Peyer's patch (tissue), 4 donors: ENCODE results near the gene VN1R5. TPM values are rescaled to one million over a fixed set of nuclear protein-coding genes. Genes with fewer than 3 reads are reported as not detected.

Experiments
- DNase-seq, 3 donors: peaks; one replicate each; pipeline ENCODE4 v3.0.0-alpha.2; 2017 to 2019
- H3K27ac ChIP-seq, 4 donors: fragments of 200-600 bp; sonication (generic); one replicate each; pipeline ENCODE4 v1.5.1; 2016 to 2019
- H3K27me3 ChIP-seq, 2 donors: fragments of 200-600 bp; sonication (generic); one replicate each; pipeline ENCODE4 v1.5.1; 2019
- H3K36me3 ChIP-seq, 3 donors: fragments of 200-600 bp; sonication (generic); one replicate each; pipeline ENCODE4 v1.5.1; 2016 to 2019
- H3K4me1 ChIP-seq, 4 donors: fragments of 200-600 bp; sonication (generic); one replicate each; pipeline ENCODE4 v1.5.1; 2016 to 2019
- H3K4me3 ChIP-seq, 4 donors: fragments of 200-600 bp; sonication (generic); 1 replicate in 3 of 4; 2 replicates in 1 of 4; pipeline ENCODE4 v1.5.1; 2016 to 2019; ENCODE audit warnings: mild to moderate bottlenecking in 1 of 4
- H3K9me3 ChIP-seq, 4 donors: fragments of 200-600 bp; sonication (generic); one replicate each; pipeline ENCODE4 v1.5.1; 2016 to 2019; ENCODE audit warnings: mild to moderate bottlenecking in 1 of 4
- CTCF ChIP-seq, 6 experiments: fragments of 450-650 bp in 4 of 6; fragments of 200-600 bp in 2 of 6; sonication (generic) in 1 of 6; IDR thresholded peaks; one replicate each; pipeline ENCODE4 v1.5.1; 2017 to 2019; ENCODE audit warnings: antibody characterized with exemption in 6 of 6, mild to moderate bottlenecking in 3 of 6, moderate library complexity in 1 of 6
- POLR2A ChIP-seq, 2 donors: fragments of 450-650 bp; IDR thresholded peaks; one replicate each; pipeline ENCODE4 v1.5.1; 2017; ENCODE audit warnings: antibody characterized with exemption in 2 of 2, mild to moderate bottlenecking in 2 of 2, moderate library complexity in 2 of 2
- total RNA-seq, 4 donors: library from RNA; depleted of rRNA; stranded (reverse); fragments of >200 nt; gene quantifications; one replicate each; pipeline ENCODE4 v1.1.0, GENCODE V29; 2016

Gene VN1R5
- total RNA-seq, 4 donors from 2014 or later: not detected

GRCh38 chr1:247266053-247266452, 10.2 kb downstream of the VN1R5 start:
- Histone ChIP-seq H3K27ac (no peak overlapping the region), H3K4me3 (no peak overlapping the region), H3K36me3 (no peaks in the 10 kb centered on the region), H3K4me1 (no peaks in the 10 kb centered on the region), H3K9me3 (no peaks in the 10 kb centered on the region), H3K27me3 (no peaks in the 10 kb centered on the region)
- no peak for DNase-seq
- TF ChIP-seq POLR2A (IDR thresholded peaks at IDR 0.05) (no peak), CTCF (IDR thresholded peaks at IDR 0.05) (no peak)

GRCh38 chr1:247268390-247269045, 12.6 kb downstream of the VN1R5 start:
- no peaks in the 10 kb centered on the region for H3K4me1 ChIP-seq
- H3K27me3 ChIP-seq: no peaks in the 10 kb centered on the region
- no peaks in the 10 kb centered on the region for H3K36me3 ChIP-seq
- H3K4me3 ChIP-seq: no peak overlapping the region
- peaks cover 0 to 4% (median 0%) of the 10 kb centered on the region in 4 donors for H3K9me3 ChIP-seq
- no peak overlapping the region for H3K27ac ChIP-seq
- TF ChIP-seq CTCF (IDR thresholded peaks at IDR 0.05) (no peak), POLR2A (IDR thresholded peaks at IDR 0.05) (no peak)
- DNase-seq: no peak

- Histone ChIP-seq H3K9me3 (peaks cover 0 to 4% (median 0%) of the 10 kb centered on the region in 4 donors), H3K4me1 (no peaks in the 10 kb centered on the region), H3K36me3 (no peaks in the 10 kb centered on the region), H3K27me3 (no peaks in the 10 kb centered on the region), H3K4me3 (no peak overlapping the region), H3K27ac (no peak overlapping the region)
- no peak for DNase-seq
- TF ChIP-seq POLR2A (IDR thresholded peaks at IDR 0.05): no peak
- TF ChIP-seq CTCF (IDR thresholded peaks at IDR 0.05): no peak
Measured at GRCh38 chr1:247269133-247269532, 13.3 kb downstream of the VN1R5 start.

- H3K4me3 ChIP-seq: no peak overlapping the region
- H3K9me3 ChIP-seq: peaks cover 0 to 4% (median 0%) of the 10 kb centered on the region in 4 donors
- no peaks in the 10 kb centered on the region for H3K36me3 ChIP-seq
- no peaks in the 10 kb centered on the region for H3K4me1 ChIP-seq
- TF ChIP-seq CTCF (IDR thresholded peaks at IDR 0.05) (no peak), POLR2A (IDR thresholded peaks at IDR 0.05) (no peak)
- H3K27me3 ChIP-seq: no peaks in the 10 kb centered on the region
- no peak for DNase-seq
- H3K27ac ChIP-seq: no peak overlapping the region
Measured at GRCh38 chr1:247270003-247270402, 14.1 kb downstream of the VN1R5 start.

GRCh38 chr1:247273013-247273412, 17.1 kb downstream of the VN1R5 start:
- no peak overlapping the region for H3K4me3 ChIP-seq
- no peaks in the 10 kb centered on the region for H3K27me3 ChIP-seq
- no peak overlapping the region for H3K27ac ChIP-seq
- peaks cover 0 to 4% (median 0%) of the 10 kb centered on the region in 4 donors for H3K9me3 ChIP-seq
- H3K4me1 ChIP-seq: no peaks in the 10 kb centered on the region
- H3K36me3 ChIP-seq: no peaks in the 10 kb centered on the region
- DNase-seq: no peak
- TF ChIP-seq CTCF (IDR thresholded peaks at IDR 0.05) (no peak), POLR2A (IDR thresholded peaks at IDR 0.05) (no peak)
